H1 (cell line): ENCODE results near the gene PTPRJ. TPM values are rescaled to one million over a fixed set of nuclear protein-coding genes. Genes with fewer than 3 reads are reported as not detected.

Experiments
- CHD1 ChIP-seq: IDR thresholded peaks from 2 replicates; pipeline ENCODE4 v1.6.1; 2012; ENCODE audit warnings: low read depth, low read length, improper control_type of control experiment
- GABPA ChIP-seq: IDR thresholded peaks from 2 replicates; pipeline ENCODE4 v1.6.1; 2011; ENCODE audit warnings: mild to moderate bottlenecking, low read length, moderate library complexity, borderline replicate concordance; ENCODE audit not compliant: insufficient read depth
- RNF2 ChIP-seq: fragments of 200-900, 300-1000 bp; sonication (generic); IDR thresholded peaks from 2 replicates; pipeline ENCODE4 v1.7.1; 2016; ENCODE audit warnings: borderline replicate concordance, low read depth, mild to moderate bottlenecking, antibody characterized with exemption, low read length; ENCODE audit not compliant: poor library complexity, severe bottlenecking; ENCODE audit errors: missing control alignments
- RXRA ChIP-seq: IDR thresholded peaks from 2 replicates; pipeline ENCODE4 v1.6.1; 2011; ENCODE audit warnings: low read depth, mild to moderate bottlenecking, low read length, moderate library complexity; ENCODE audit not compliant: insufficient read depth
- SIN3A ChIP-seq, 2 experiments: IDR thresholded peaks in 1 of 2; conservative IDR thresholded peaks in 1 of 2; 2 replicates each; pipeline ENCODE4 v1.6.1; 2011 to 2012; ENCODE audit warnings: low read length in 2 of 2, improper control_type of control experiment in 1 of 2, low read depth in 1 of 2, mild to moderate bottlenecking in 1 of 2
- SIRT6 ChIP-seq: IDR thresholded peaks from one replicate; pipeline ENCODE4 v1.7.1; 2012; ENCODE audit warnings: low read length, inconsistent platforms
- polyA plus RNA-seq, 7 experiments: library from polyadenylated mRNA; depleted of rRNA in 3 of 7; stranded (reverse) in 5 of 7; unstranded in 2 of 7; fragments of >200 nt in 5 of 7; fragments of 200-250 nt in 2 of 7; gene quantifications; 1 replicate in 5 of 7; 2 replicates in 1 of 7; 4 replicates in 1 of 7; pipeline versions ENCODE4 v1.2.1 to v1.2.3, GENCODE V29; 2011 to 2013; ENCODE audit warnings: missing spikeins in 2 of 7, mixed read lengths in 2 of 7
- total RNA-seq: library from RNA; stranded (reverse); fragmentation: NEBNext Ultra II Directional; extraction: Animal tissue kit (Norgen Biotek cat#: 25700); gene quantifications from 2 replicates; pipeline ENCODE4 v1.2.1, GENCODE V29; 2021

Gene PTPRJ
- total and polyA plus RNA-seq, 2 of the 8 experiments (the other 6 are each of a cell fraction or from before 2014, with no cell fraction given): 4.4 to 22.6 TPM

DNA sequence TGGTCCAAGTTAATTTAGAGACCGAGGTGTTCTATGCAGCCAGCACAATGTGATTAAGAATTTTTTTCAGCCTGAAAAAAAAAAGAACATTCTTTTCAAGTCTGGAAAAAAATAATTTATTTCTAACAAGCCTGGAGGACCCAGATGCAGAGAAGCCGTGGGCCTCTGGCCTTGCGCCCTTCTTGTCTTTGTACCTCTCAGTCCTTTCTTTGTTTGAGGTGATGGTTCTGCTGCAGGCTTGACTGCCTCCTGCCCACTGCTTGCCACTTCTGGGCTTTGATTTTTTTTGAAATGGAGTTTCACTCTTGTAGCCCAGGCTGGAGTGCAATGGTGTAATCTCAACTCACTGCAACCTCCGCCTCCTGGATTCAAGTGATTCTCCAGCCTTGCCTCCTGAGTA, 7.2 kb upstream of the PTPRJ start (continued):
- no peak for TF ChIP-seq SIN3A (conservative IDR thresholded peaks at IDR 0.05 in 1 of 2, IDR thresholded peaks at IDR 0.05 in 1 of 2; ENCODE audit: low read depth in 1 of 2, low read length in 2 of 2)
- TF ChIP-seq GABPA: no peak
- no peak for TF ChIP-seq RXRA
- TF ChIP-seq SIRT6: no peak
- TF ChIP-seq RNF2: no peak
- no peak for TF ChIP-seq CHD1
